GM21423 (cell line): ENCODE results near the gene PI4KB.
A peak's percentile ranks its signal among the peaks of the same experiment; 100 is the strongest.
"Not testable (repeated sequence)": the region's sequence is repeated elsewhere in the genome, so short reads cannot be mapped to it uniquely, and the experiment has no call there.

Experiments
- ATAC-seq: cut with Tn5 transposase; IDR thresholded peaks from one replicate; pipeline ENCODE4 v1.9.1; 2021; ENCODE audit warnings: mild to moderate bottlenecking, moderate library complexity; ENCODE audit not compliant: unreplicated experiment

The PI4KB gene

DNA sequence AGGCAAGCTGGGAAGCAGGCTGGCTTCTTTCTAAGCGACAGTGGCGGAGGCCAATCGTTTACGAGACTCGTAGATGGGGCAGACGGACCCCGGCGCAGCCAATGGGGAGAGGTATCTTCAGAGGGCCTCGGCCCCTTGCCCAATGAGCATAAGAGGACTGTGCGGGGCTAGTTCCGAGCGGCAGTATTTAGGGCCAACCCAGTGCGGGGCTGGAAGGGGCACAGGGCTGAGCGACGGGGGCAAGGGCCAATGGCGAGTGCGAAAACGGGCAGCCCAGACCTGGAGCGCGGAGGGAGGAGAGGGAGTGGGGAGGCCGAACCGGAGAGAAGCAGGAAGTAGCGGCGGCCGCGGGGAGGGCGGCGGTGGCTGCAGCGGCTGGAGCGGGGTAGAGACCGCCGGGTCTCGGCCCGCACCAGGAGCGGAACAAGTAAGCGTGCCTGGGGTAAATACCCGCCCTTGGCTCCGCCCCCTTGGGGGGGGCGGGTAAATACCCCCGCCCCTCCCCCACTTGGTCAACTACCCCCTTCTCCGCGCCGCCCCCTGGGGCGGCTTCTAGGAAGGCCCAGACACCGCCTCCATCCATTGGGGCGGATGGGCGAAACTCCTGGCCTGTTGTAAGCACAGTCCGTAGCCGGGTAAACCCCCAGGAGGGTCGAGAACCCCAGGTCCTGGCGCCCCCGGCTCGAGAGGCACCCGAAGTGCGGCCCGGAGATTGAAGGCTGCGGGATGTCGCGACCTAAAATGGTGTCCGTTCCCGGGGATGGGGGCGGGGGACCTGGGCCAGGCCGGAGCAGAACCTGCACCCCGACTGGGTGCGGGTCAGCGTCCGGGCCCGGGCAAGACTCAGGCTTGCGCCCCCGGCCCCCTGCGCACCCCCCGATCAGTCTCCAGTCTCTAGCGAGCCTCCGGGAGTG lies 45.0 kb downstream of the PI4KB start, which contains the start of gene ZNF687:
ZNF687 (plus strand) TSS at position 331 of the 914 bp plus-strand sequence. CDS start 3,993 bp downstream, outside the sequence.
- ATAC-seq: peak; percentile 81

DNA sequence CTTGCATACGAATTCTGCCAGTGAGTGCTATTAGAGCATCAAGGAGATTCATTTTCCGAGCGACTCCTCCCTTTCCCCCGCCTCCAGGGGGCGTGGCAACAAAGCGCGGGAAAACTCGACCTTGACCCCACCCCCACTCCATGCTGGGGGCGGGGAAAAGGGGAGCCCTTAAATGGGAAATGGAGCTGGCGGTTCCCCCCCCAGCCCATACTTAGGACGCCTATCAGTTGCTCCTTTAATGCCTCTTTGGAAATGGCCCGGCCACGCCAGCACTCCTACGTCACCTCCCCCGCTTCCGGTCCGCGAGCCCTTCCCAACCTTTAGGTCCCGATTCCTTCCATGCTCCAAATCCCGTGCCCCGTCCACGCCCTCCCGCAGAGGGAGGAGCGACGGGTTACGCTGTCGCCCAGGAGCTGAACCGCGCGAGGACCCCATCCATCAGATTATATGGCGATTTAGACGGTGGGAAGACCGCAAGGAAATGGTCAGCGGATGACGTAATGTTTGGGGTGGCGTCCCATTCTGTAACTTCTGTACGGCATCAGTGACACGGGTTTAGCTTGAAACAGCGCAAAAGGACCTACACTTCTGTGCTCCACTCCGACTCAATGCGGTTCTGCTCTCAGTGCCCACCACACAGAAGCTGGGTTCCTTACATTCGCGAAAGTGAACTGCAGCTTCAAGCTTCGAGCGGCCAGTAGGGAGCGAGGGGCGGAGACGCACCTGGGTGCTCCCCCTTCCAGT lies 45.8 kb downstream of the PI4KB start:
- peak; percentile 34 for ATAC-seq

DNA sequence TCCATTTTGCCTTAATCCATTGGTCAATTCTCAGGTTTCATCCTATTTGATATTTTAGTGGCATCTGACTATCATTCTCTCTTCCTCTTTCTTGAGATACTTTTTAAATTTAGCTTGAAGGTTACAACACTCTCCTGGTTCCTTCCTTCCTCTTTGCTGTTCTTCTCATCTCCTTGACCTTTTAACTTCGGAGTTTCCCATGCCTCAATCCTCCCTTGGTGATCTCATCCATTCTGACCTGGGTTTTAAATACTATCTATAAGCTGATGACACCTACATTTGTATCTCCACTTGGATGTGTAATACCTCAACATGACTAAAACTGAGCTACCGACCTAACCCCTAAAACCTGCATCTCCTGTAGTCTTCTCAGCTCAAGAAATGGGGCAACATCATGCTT lies 50.0 kb downstream of the PI4KB start:
- ATAC-seq: no peak

DNA sequence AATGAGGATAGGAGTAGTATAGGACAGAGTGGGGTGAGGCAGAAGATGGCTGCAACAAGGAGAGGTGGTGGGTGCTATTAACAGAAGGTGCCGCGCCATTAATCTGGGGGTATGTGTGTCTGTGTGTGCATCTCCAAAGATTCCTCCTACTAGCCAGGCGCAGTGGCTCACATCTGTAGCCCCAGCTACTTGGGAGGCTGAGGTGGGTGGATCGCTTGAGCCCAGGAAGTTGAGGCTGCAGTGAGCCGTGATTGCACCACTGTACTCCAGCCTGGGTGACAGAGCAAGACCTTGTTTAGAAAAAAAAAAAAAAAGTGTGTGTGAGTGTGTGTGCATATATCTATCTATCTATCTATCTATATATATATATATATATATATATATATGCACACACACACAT lies 51.9 kb downstream of the PI4KB start:
- not testable (repeated sequence) for ATAC-seq

DNA sequence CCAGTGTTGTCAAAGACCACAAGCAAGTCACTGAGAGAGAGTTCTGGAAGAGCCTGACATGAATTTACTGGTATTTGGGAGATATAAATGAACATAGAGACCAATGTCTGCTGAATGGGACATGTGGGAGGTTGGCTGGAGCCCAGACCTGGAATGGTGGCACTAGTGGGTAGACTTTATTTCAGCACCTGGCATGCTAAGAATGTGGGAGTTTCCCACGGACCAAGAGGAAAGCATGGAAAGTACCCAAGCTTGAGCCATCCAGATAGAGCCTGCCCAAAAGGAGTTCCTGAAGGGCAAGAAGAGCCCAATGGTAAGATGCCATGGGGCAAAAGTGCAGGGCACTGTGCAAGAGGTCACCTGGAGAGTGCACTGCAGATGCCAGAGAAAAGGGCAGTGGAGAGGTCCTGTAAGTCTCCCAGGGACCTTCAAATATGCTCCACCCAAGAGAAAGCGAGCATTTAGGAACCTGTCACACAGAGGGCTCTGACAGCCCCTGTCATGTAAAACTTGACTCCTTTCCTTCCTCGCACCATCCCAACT lies 53.2 kb downstream of the PI4KB start:
- ATAC-seq: no peak

DNA sequence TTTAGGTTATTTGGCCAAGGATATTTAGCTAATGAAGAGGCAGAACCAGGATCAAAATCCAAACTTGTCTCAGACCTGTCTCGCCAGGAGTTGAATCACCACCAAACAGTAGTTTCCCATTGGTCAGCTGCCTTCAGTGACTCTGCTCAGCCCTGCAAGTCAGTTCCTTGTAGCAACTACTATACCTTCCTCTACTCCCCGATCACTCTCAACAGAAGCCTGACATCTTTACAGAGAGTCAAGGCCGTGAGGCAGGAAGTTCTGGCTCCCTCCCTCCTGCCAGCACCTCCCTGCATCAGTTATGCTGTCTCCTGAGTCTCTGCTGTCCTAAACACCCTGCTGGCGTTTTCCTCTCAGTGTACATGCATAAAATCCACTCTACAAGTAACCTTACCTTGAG lies 59.5 kb downstream of the PI4KB start:
- ATAC-seq: no peak

DNA sequence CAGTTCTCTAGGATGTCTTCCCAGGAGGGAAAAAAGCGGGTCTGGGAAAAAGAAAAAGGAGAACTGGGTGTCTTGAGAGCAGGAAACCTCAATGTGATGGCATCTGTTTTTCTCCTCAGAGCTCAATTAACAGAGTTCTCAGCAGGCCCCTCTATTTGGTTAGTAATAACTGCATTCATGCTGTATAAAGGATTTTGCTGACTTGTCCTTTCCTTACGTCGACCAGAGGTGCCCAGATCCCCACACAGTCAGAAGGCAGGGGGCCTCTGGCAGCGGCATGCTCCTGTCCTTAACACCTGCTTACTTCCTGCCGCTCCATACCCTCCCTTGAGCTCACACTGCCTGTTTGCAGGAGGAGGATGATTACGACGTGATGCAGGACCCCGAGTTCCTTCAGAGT lies 60.4 kb downstream of the PI4KB start:
- no peak for ATAC-seq

DNA sequence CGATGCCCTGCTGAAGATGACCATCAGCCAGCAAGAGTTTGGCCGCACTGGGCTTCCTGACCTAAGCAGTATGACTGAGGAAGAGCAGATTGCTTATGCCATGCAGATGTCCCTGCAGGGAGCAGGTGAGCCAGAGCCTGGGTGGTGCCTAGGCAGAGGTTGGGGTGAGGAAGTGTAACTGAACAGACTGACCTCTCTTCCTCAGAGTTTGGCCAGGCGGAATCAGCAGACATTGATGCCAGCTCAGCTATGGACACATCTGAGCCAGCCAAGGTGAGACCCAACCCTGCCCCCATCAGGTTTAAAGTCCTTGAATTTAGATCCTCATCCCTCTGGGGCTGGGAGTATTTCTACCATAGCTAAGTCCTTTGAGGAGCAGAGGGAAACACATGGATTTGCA lies 60.9 kb downstream of the PI4KB start:
- ATAC-seq: no peak

DNA sequence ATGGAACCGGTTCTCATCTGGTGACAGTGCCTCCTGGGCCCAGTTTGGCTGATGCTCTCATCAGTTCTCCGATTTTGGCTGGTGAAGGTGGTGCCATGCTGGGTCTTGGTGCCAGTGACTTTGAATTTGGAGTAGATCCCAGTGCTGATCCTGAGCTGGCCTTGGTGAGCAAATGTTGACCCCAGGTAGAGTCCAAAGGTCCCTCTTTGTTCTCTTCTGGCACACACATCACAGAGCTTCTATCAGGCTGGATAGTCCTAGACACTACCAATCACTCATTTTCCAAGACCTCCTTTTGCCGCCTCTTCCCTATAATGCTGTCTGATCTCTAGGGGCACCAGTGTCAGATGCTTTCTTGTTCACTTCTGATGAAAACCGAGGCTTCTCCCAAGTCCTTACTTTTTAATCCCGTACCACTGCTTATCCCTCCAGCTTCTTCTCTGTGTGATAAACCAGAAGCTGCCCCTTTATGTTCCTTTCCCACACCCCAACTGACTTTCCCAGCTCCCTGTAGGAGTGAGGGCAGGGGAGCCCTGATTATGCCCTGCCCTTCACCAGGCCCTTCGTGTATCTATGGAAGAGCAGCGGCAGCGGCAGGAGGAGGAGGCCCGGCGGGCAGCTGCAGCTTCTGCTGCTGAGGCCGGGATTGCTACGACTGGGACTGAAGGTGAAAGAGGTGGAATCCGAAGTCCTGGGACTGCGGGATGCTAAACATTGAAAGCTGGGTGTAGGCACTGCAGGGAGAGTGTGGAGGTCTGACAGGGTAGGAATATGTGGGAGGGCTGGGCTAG lies 61.6 kb downstream of the PI4KB start:
- no peak for ATAC-seq

DNA sequence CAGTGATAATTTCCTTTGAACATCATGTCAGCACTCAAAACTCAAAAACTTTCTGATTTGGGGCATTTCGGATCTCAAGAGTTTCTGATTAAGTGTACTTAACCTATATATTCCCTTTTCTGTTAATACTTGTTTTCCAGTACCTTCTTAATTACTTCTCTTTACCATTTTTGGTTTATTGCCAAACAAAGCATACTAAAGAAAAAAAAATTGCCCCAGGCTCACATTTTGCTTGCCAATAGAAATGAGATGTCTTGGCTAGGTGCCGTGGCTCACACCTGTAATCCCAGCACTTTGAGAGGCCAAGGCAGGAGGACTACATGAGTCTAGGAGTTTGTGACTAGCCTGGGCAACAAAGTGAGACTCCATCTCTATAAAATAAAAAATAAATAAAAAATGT lies 67.9 kb downstream of the PI4KB start:
- ATAC-seq: no peak

DNA sequence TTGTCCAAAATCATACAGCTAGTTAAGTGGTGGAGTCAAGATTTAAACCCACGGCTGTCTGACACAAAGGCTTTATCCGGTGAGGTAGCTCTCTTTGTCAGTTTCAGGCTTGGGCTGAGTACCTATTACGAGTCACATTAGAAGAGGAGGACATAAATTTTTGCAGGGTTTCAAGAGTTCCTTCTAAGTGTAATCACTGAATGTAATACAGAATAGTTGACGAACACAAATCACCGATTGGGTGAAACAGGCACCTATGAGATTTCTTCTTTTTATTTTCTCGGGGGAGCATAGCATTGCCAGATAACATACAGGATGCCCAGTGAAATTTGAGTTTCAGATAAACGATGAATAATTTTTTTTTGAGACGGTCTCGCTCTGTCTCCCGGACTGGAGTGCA lies 71.8 kb downstream of the PI4KB start:
- no peak for ATAC-seq

DNA sequence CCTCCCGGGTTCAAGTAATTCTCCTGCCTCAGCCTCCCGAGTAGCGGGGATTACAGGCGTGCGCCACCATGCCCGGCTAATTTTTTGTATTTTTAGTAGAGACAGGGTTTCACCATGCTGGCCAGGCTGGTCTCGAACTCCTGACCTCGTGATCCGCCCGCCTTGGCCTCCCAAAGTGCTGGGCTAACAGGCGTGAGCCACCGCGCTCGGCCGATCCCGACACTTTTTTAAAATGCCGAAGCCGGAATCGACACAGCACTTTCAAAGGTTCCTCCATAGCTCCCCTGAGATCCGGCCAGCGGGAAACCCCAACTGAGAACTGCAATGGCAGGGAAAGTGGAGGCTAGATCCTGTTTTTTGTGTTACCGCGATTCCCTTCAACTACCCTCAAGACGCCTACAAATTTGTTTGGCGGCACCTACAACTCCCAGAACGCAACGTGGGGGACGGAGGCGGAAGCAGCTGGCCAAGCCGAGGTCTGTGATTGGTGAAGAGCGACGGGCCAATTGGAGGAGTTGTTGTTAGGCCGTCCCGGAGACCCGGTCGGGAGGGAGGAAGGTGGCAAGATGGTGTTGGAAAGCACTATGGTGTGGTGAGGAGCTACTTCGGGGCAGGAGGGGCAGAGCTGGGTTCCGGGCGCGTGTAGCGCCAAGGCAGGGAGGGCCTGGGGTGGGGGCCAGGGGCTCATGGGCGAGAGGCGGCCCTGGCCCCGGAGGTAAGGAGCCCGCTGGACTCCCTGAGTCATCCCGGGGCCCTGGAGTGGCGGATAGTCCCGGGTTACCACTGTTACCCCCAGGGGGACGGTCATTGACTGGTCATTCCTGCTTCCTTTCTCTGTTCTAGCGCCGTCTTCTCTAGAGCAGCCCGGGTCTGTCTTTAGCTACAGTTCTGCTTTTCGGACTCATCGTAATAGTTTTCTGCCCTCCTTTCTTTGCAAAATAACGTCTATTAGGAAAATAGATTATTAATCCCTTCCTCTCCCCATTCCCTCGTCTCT lies 72.7 kb downstream of the PI4KB start, which contains the start of gene PSMD4:
PSMD4 (plus strand) TSS at position 518 of the 997 bp plus-strand sequence; CDS start at position 567, 49 bp downstream.
- ATAC-seq: peak; percentile 91

DNA sequence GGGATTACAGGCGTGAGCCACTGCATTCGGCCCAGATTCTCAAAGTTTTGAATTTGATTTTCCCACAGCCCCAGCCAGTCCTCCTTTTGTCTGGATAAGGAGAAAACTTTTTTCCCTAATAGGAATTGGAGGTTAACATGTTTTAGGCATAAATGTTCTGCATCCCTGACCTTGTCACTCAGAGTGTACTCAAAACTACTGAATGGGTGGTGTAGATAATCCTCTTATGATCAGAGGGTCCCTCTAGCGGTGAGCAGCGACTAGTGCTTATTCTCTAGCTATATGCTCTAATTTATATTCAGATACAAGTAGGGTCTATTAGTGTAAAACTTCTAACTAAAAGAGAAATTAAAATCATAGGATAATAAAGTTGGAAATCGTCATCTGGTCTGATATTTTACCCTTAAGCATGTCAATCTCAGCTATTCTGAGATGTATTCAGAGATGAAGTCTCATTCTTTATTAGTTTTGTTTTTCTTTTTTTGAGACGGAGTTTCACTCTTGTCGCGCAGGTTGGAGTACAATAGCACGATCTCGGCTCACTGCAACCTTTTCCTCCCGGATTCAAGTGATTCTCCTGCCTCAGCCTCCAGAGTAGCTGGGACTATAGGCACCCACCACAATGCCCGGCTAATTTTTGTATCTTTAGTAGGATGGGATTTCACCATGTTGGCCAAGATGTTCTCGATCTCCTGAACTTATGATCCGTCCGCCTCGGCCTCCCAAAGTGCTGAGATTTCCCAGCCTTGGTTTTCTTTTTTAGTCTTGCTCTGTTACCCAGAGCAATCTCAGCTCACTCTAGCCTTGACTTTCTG lies 75.4 kb downstream of the PI4KB start:
- ATAC-seq: no peak

DNA sequence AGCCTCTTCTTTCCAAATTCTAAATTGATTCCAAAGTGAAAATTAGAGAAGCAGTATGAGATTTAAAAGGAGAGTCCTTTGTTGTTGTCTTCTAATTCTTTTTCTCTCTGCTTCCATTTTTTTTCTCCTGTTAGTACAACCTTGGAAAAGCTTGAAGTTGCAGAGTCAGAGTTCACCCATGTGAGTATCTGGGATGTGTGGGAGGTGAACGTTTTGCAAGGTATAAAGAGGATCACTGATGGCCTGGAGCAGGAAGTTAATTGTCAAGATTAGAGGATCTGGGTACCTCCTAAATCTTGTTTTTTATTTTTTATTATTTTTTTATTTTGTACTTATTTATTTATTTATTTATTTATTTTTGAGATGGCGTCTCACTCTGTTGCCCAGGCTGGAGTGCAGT lies 80.4 kb downstream of the PI4KB start:
- ATAC-seq: no peak

DNA sequence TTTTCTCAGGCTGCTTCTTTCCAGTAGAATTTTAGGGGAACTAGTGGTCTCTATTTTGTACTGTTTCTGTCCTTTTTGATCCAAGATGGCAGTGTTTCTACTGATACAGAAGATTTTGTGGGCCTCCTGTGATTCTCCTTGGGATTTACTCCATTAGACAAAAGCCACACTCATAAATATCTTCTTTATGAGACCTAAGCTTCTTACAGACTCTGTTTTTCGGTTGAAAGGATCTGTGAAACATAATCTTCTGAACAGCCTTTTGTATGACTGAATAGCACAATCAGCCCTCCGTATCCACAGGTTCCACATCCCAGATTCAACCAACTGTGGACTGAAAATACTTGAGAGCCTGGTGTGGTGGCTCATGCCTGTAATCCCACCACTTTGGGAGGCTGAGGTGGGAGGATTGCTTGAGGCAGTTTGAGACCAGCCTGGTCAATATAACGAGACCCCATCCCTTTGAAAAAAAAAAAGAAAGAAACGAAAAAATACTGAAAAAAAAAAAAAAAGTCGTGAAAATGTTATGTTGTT lies 83.5 kb downstream of the PI4KB start:
- ATAC-seq: no peak

DNA sequence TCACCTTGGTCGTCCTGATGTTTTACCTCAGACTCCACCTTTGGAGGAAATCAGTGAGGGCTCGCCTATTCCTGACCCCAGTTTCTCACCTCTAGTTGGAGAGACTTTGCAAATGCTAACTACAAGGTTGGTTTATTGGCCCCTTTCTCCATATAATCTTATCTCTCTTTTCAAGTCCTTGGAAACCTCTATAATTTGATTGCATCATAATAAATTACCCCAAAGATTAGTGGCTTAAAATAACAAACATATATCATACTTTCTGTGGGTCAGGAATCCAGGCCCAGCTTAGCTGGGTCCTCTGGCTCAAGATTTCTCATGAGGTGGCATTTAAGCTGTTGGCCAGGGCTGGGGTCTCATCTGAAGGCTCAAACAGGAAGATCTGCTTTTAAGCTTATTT lies 84.8 kb downstream of the PI4KB start:
- ATAC-seq: no peak
